Liver (tissue), 9 donors: ENCODE data around the gene SRGAP3. TPM values are rescaled to one million over a fixed set of nuclear protein-coding genes. Genes with fewer than 3 reads are reported as not detected.

Experiments used
- DNase-seq: peaks from one replicate; pipeline ENCODE4 v3.0.0-alpha.2; 2017; ENCODE audit warnings: low spot score
- H3K27ac ChIP-seq, 2 donors: one replicate each; pipeline ENCODE4 v1.7.0; 2013; ENCODE audit warnings: inconsistent platforms in 2 of 2, low read length in 2 of 2, control low read depth in 1 of 2, low read depth in 1 of 2, mild to moderate bottlenecking in 1 of 2
- H3K27me3 ChIP-seq, 4 donors: one replicate each; pipeline versions ENCODE4 v1.6.1 to v1.7.0; 2013; ENCODE audit warnings: low read length in 3 of 4, inconsistent platforms in 1 of 4, mild to moderate bottlenecking in 1 of 4, moderate library complexity in 1 of 4; ENCODE audit not compliant: control insufficient read depth in 4 of 4, insufficient read depth in 4 of 4
- H3K36me3 ChIP-seq, 4 donors: one replicate each; pipeline versions ENCODE4 v1.6.1 to v1.7.0; 2013; ENCODE audit warnings: low read length in 3 of 4, mild to moderate bottlenecking in 3 of 4, low read depth in 1 of 4, moderate library complexity in 1 of 4; ENCODE audit not compliant: control insufficient read depth in 4 of 4, insufficient read depth in 3 of 4
- H3K4me1 ChIP-seq, 4 donors: one replicate each; pipeline versions ENCODE4 v1.6.1 to v1.7.0; 2013; ENCODE audit warnings: low read length in 3 of 4, mild to moderate bottlenecking in 3 of 4, moderate library complexity in 1 of 4; ENCODE audit not compliant: control insufficient read depth in 4 of 4, insufficient read depth in 4 of 4
- H3K4me3 ChIP-seq, 3 donors: one replicate each; pipeline versions ENCODE4 v1.6.1 to v1.7.0; 2013; ENCODE audit warnings: low read length in 3 of 3, control low read depth in 1 of 3, low read depth in 1 of 3, mild to moderate bottlenecking in 1 of 3
- H3K9ac ChIP-seq, 2 donors: one replicate each; pipeline ENCODE4 v1.7.0; 2013; ENCODE audit warnings: low read length in 2 of 2, mild to moderate bottlenecking in 2 of 2, moderate library complexity in 2 of 2, control low read depth in 1 of 2, low read depth in 1 of 2
- H3K9me3 ChIP-seq, 4 donors: one replicate each; pipeline versions ENCODE4 v1.6.1 to v1.7.0; 2013; ENCODE audit warnings: low read length in 3 of 4; ENCODE audit not compliant: control insufficient read depth in 4 of 4
- ATF3 ChIP-seq: IDR thresholded peaks from 2 replicates; pipeline ENCODE4 v1.6.1; 2016; ENCODE audit warnings: antibody characterized with exemption
- CTCF ChIP-seq: fragments of 150-350 bp; IDR thresholded peaks from 2 replicates; pipeline ENCODE4 v1.5.1; 2017; ENCODE audit warnings: improper control_type of control experiment, low read depth, low read length; ENCODE audit not compliant: missing input control
- EGR1 ChIP-seq, 2 donors: IDR thresholded peaks; 2 replicates each; pipeline ENCODE4 v1.6.1; 2016 to 2018; ENCODE audit warnings: antibody characterized with exemption in 2 of 2, low read depth in 2 of 2
- FOXA1 ChIP-seq: IDR thresholded peaks from 2 replicates; pipeline ENCODE4 v1.6.1; 2016; ENCODE audit warnings: antibody characterized with exemption
- FOXA2 ChIP-seq: IDR thresholded peaks from 2 replicates; pipeline ENCODE4 v1.6.1; 2016; ENCODE audit warnings: antibody characterized with exemption
- GABPA ChIP-seq, 2 donors: IDR thresholded peaks in 1 of 2; conservative IDR thresholded peaks in 1 of 2; 2 replicates each; pipeline ENCODE4 v1.6.1; 2016; ENCODE audit warnings: antibody characterized with exemption in 2 of 2, mild to moderate bottlenecking in 1 of 2, moderate library complexity in 1 of 2
- HNF4A ChIP-seq, 2 donors: conservative IDR thresholded peaks; 2 replicates each; pipeline ENCODE4 v1.6.1; 2016; ENCODE audit warnings: antibody characterized with exemption in 2 of 2, mild to moderate bottlenecking in 2 of 2
- HNF4G ChIP-seq: IDR thresholded peaks from 2 replicates; pipeline ENCODE4 v1.6.1; 2016; ENCODE audit warnings: antibody characterized with exemption
- JUND ChIP-seq, 2 donors: IDR thresholded peaks; 2 replicates each; pipeline ENCODE4 v1.6.1; 2016; ENCODE audit warnings: antibody characterized with exemption in 2 of 2
- MAX ChIP-seq: IDR thresholded peaks from 2 replicates; pipeline ENCODE4 v1.6.1; 2016; ENCODE audit warnings: antibody characterized with exemption
- NR2F2 ChIP-seq: IDR thresholded peaks from 2 replicates; pipeline ENCODE4 v1.6.1; 2016; ENCODE audit warnings: antibody characterized with exemption
- RAD21 ChIP-seq, 2 donors: IDR thresholded peaks; 2 replicates each; pipeline ENCODE4 v1.6.1; 2016; ENCODE audit warnings: antibody characterized with exemption in 2 of 2, mild to moderate bottlenecking in 2 of 2
- REST ChIP-seq: IDR thresholded peaks from 2 replicates; pipeline ENCODE4 v1.6.1; 2016; ENCODE audit warnings: antibody characterized with exemption, mild to moderate bottlenecking
- RXRA ChIP-seq, 2 donors: IDR thresholded peaks; 2 replicates each; pipeline ENCODE4 v1.6.1; 2017 to 2018; ENCODE audit warnings: antibody characterized with exemption in 2 of 2, mild to moderate bottlenecking in 1 of 2
- SP1 ChIP-seq: IDR thresholded peaks from 2 replicates; pipeline ENCODE4 v1.6.1; 2018; ENCODE audit warnings: antibody characterized with exemption, mild to moderate bottlenecking
- TAF1 ChIP-seq: conservative IDR thresholded peaks from 2 replicates; pipeline ENCODE4 v1.6.1; 2016; ENCODE audit warnings: antibody characterized with exemption, mild to moderate bottlenecking
- YY1 ChIP-seq: IDR thresholded peaks from 2 replicates; pipeline ENCODE4 v1.6.1; 2016; ENCODE audit warnings: antibody characterized with exemption, mild to moderate bottlenecking
- ZBTB33 ChIP-seq: IDR thresholded peaks from 2 replicates; pipeline ENCODE4 v1.6.1; 2016; ENCODE audit warnings: antibody characterized with exemption
- WGBS: extraction: QIAGEN DNeasy Blood & Tissue Kit; methylation state at CpG from one replicate; pipeline ENCODE4 v1.1.7; 2013; 5-methylcytosine and 5-hydroxymethylcytosine counted together
- polyA plus RNA-seq, 2 donors: library from polyadenylated mRNA; stranded (reverse) in 1 of 2; unstranded in 1 of 2; fragments of 200-250 nt in 1 of 2; fragments of >200 nt in 1 of 2; fragmentation: Nextera tagmentation in 1 of 2; extraction: Ambion mirVana in 1 of 2; gene quantifications; one replicate each; pipeline versions ENCODE4 v1.2.1 to v1.2.3, GENCODE V29; 2013 to 2015
- total RNA-seq, 2 donors: library from RNA; depleted of rRNA; stranded (reverse); fragments of >200 nt; gene quantifications; one replicate each; pipeline ENCODE4 v1.2.3, GENCODE V29; 2014
- donor health status: healthy.
- donor health status: healthy.
- donor health status: healthy.
- donor health status: healthy.
- donor health status: healthy.

The SRGAP3 gene
- total and polyA plus RNA-seq, 4 donors, result 0.61 to 4.2 (median 1.6) TPM

- 86% methylated on average over 2 of the region's 2 CpGs for WGBS
- H3K9ac ChIP-seq, result no peak overlapping the region
- H3K9me3 ChIP-seq, result no peaks in the 10 kb centered on the region
- no peaks in the 10 kb centered on the region for H3K36me3 ChIP-seq
- DNase-seq, result no peak
- TF ChIP-seq YY1, result no peak
- TF ChIP-seq JUND (IDR thresholded peaks at IDR 0.05), result no peak
- no peak for TF ChIP-seq FOXA2
- TF ChIP-seq HNF4G, result no peak
- TF ChIP-seq ZBTB33, result no peak
- no peak for TF ChIP-seq MAX
- TF ChIP-seq RAD21 (IDR thresholded peaks at IDR 0.05), result no peak
- no peak for TF ChIP-seq FOXA1
- no peak for TF ChIP-seq CTCF
- no peak for TF ChIP-seq TAF1
- no peak for TF ChIP-seq NR2F2
- no peak for TF ChIP-seq ATF3
- TF ChIP-seq SP1, result no peak
- TF ChIP-seq REST, result no peak
- no peak for TF ChIP-seq RXRA (IDR thresholded peaks at IDR 0.05)
- no peak for TF ChIP-seq HNF4A (conservative IDR thresholded peaks at IDR 0.05)
- TF ChIP-seq EGR1 (IDR thresholded peaks at IDR 0.05; ENCODE audit: low read depth in 2 of 2), result no peak
- TF ChIP-seq GABPA (IDR thresholded peaks at IDR 0.05 in 1 of 2, conservative IDR thresholded peaks at IDR 0.05 in 1 of 2), result no peak
- H3K4me3 ChIP-seq, result no peak overlapping the region
- no peak overlapping the region for H3K27ac ChIP-seq
- H3K4me1 ChIP-seq, result no peaks in the 10 kb centered on the region
- H3K27me3 ChIP-seq, result no peaks in the 10 kb centered on the region
These were observed 241.5 kb downstream of the SRGAP3 start for GRCh38 chr3:9007928-9008327.

- Histone ChIP-seq H3K27me3 (no peaks in the 10 kb centered on the region), H3K4me1 (no peaks in the 10 kb centered on the region), H3K27ac (no peak overlapping the region), H3K36me3 (no peaks in the 10 kb centered on the region), H3K9me3 (no peaks in the 10 kb centered on the region), H3K9ac (no peak overlapping the region), H3K4me3 (no peak overlapping the region)
- no peak for DNase-seq
- 78% methylated on average over 2 of the region's 2 CpGs for WGBS
- no peak for TF ChIP-seq HNF4G
These were observed 242.2 kb downstream of the SRGAP3 start for GRCh38 chr3:9007213-9007612.
